Liver (tissue), 9 donors: Measurements from ENCODE around the gene SLC4A8. TPM values are rescaled to one million over a fixed set of nuclear protein-coding genes. Genes with fewer than 3 reads are reported as not detected.
"Not testable (repeated sequence)": the region's sequence is repeated elsewhere in the genome, so short reads cannot be mapped to it uniquely, and the experiment has no call there.

Experiments used
- DNase-seq: peaks from one replicate; pipeline ENCODE4 v3.0.0-alpha.2; 2017; ENCODE audit warnings: low spot score
- H3K27ac ChIP-seq, 2 donors: one replicate each; pipeline ENCODE4 v1.7.0; 2013; ENCODE audit warnings: inconsistent platforms in 2 of 2, low read length in 2 of 2, control low read depth in 1 of 2, low read depth in 1 of 2, mild to moderate bottlenecking in 1 of 2
- H3K27me3 ChIP-seq, 4 donors: one replicate each; pipeline versions ENCODE4 v1.6.1 to v1.7.0; 2013; ENCODE audit warnings: low read length in 3 of 4, inconsistent platforms in 1 of 4, mild to moderate bottlenecking in 1 of 4, moderate library complexity in 1 of 4; ENCODE audit not compliant: control insufficient read depth in 4 of 4, insufficient read depth in 4 of 4
- H3K36me3 ChIP-seq, 4 donors: one replicate each; pipeline versions ENCODE4 v1.6.1 to v1.7.0; 2013; ENCODE audit warnings: low read length in 3 of 4, mild to moderate bottlenecking in 3 of 4, low read depth in 1 of 4, moderate library complexity in 1 of 4; ENCODE audit not compliant: control insufficient read depth in 4 of 4, insufficient read depth in 3 of 4
- H3K4me1 ChIP-seq, 4 donors: one replicate each; pipeline versions ENCODE4 v1.6.1 to v1.7.0; 2013; ENCODE audit warnings: low read length in 3 of 4, mild to moderate bottlenecking in 3 of 4, moderate library complexity in 1 of 4; ENCODE audit not compliant: control insufficient read depth in 4 of 4, insufficient read depth in 4 of 4
- H3K4me3 ChIP-seq, 3 donors: one replicate each; pipeline versions ENCODE4 v1.6.1 to v1.7.0; 2013; ENCODE audit warnings: low read length in 3 of 3, control low read depth in 1 of 3, low read depth in 1 of 3, mild to moderate bottlenecking in 1 of 3
- H3K9ac ChIP-seq, 2 donors: one replicate each; pipeline ENCODE4 v1.7.0; 2013; ENCODE audit warnings: low read length in 2 of 2, mild to moderate bottlenecking in 2 of 2, moderate library complexity in 2 of 2, control low read depth in 1 of 2, low read depth in 1 of 2
- H3K9me3 ChIP-seq, 4 donors: one replicate each; pipeline versions ENCODE4 v1.6.1 to v1.7.0; 2013; ENCODE audit warnings: low read length in 3 of 4; ENCODE audit not compliant: control insufficient read depth in 4 of 4
- EGR1 ChIP-seq, 2 donors: IDR thresholded peaks; 2 replicates each; pipeline ENCODE4 v1.6.1; 2016 to 2018; ENCODE audit warnings: antibody characterized with exemption in 2 of 2, low read depth in 2 of 2
- FOXA1 ChIP-seq: IDR thresholded peaks from 2 replicates; pipeline ENCODE4 v1.6.1; 2016; ENCODE audit warnings: antibody characterized with exemption
- FOXA2 ChIP-seq: IDR thresholded peaks from 2 replicates; pipeline ENCODE4 v1.6.1; 2016; ENCODE audit warnings: antibody characterized with exemption
- GABPA ChIP-seq, 2 donors: IDR thresholded peaks in 1 of 2; conservative IDR thresholded peaks in 1 of 2; 2 replicates each; pipeline ENCODE4 v1.6.1; 2016; ENCODE audit warnings: antibody characterized with exemption in 2 of 2, mild to moderate bottlenecking in 1 of 2, moderate library complexity in 1 of 2
- HNF4A ChIP-seq, 2 donors: conservative IDR thresholded peaks; 2 replicates each; pipeline ENCODE4 v1.6.1; 2016; ENCODE audit warnings: antibody characterized with exemption in 2 of 2, mild to moderate bottlenecking in 2 of 2
- RAD21 ChIP-seq, 2 donors: IDR thresholded peaks; 2 replicates each; pipeline ENCODE4 v1.6.1; 2016; ENCODE audit warnings: antibody characterized with exemption in 2 of 2, mild to moderate bottlenecking in 2 of 2
- RXRA ChIP-seq, 2 donors: IDR thresholded peaks; 2 replicates each; pipeline ENCODE4 v1.6.1; 2017 to 2018; ENCODE audit warnings: antibody characterized with exemption in 2 of 2, mild to moderate bottlenecking in 1 of 2
- SP1 ChIP-seq: IDR thresholded peaks from 2 replicates; pipeline ENCODE4 v1.6.1; 2018; ENCODE audit warnings: antibody characterized with exemption, mild to moderate bottlenecking
- YY1 ChIP-seq: IDR thresholded peaks from 2 replicates; pipeline ENCODE4 v1.6.1; 2016; ENCODE audit warnings: antibody characterized with exemption, mild to moderate bottlenecking
- WGBS: extraction: QIAGEN DNeasy Blood & Tissue Kit; methylation state at CpG from one replicate; pipeline ENCODE4 v1.1.7; 2013; 5-methylcytosine and 5-hydroxymethylcytosine counted together
- polyA plus RNA-seq, 2 donors: library from polyadenylated mRNA; stranded (reverse) in 1 of 2; unstranded in 1 of 2; fragments of 200-250 nt in 1 of 2; fragments of >200 nt in 1 of 2; fragmentation: Nextera tagmentation in 1 of 2; extraction: Ambion mirVana in 1 of 2; gene quantifications; one replicate each; pipeline versions ENCODE4 v1.2.1 to v1.2.3, GENCODE V29; 2013 to 2015
- total RNA-seq, 2 donors: library from RNA; depleted of rRNA; stranded (reverse); fragments of >200 nt; gene quantifications; one replicate each; pipeline ENCODE4 v1.2.3, GENCODE V29; 2014
- TF ChIP-seq, protein P1 (sequence below): fragments of 150-350 bp; IDR thresholded peaks from 2 replicates; pipeline ENCODE4 v1.5.1; 2017; ENCODE audit warnings: improper control_type of control experiment, low read depth, low read length; ENCODE audit not compliant: missing input control
- TF ChIP-seq, protein P2 (sequence below): IDR thresholded peaks from 2 replicates; pipeline ENCODE4 v1.6.1; 2016; ENCODE audit warnings: antibody characterized with exemption
- TF ChIP-seq, protein P3 (sequence below): IDR thresholded peaks from 2 replicates; pipeline ENCODE4 v1.6.1; 2016; ENCODE audit warnings: antibody characterized with exemption, mild to moderate bottlenecking
- TF ChIP-seq, protein P4 (sequence below): IDR thresholded peaks from 2 replicates; pipeline ENCODE4 v1.6.1; 2016; ENCODE audit warnings: antibody characterized with exemption
- donor health status: healthy.
- donor health status: healthy.
- donor health status: healthy.
- donor health status: healthy.
- donor health status: healthy.

The SLC4A8 gene
- total and polyA plus RNA-seq, 4 donors, result 0.07 to 1.0 (median 0.75) TPM; not detected in 1

DNA sequence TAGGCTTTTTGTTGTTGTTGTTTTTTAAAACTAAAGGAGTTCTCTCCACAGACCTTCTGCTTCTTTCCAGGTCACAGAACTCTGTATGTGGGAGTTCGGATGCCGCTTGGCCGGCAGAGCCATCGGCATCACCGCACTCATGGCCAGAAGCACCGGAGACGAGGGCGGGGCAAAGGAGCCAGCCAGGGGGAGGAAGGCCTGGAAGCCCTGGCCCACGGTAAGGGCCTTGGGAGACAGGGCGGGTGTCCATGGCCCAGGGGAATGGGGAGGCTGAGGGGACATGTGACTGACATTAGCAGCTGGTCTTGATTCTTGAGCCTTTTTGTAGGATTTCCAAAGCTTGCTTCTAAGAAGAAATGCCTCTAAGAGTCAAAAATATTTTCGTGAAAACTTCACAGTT lies 26.2 kb downstream of the SLC4A8 start:
- 93% methylated on average over 11 of the region's 11 CpGs for WGBS

DNA sequence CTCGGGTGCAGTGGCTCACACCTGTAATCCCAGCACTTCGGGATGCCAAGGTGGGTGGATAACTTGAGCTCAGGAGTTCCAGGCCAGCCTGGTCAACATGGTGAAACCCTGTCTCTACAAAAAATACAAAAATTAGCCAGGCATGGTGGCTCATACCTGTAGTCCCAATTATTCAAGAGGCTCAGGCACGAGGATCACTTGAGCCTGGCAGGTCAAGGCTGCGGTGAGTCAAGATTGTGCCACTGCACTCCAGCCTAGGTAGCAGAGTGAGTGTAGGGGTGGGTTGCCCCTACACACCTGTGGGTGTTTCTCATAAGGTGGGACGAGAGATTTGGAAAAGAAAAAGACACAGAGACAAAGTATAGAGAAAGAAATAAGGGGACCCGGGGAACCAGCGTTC lies 29.4 kb downstream of the SLC4A8 start:
- H3K4me3 ChIP-seq, H3K9ac ChIP-seq, H3K36me3 ChIP-seq, H3K4me1 ChIP-seq, H3K27ac ChIP-seq, DNase-seq, H3K27me3 ChIP-seq, H3K9me3 ChIP-seq: not testable (repeated sequence)
- WGBS, result 93% methylated on average over 7 of the region's 7 CpGs

More for the DNA sequence above, 26.2 kb downstream of the SLC4A8 start:
- Histone ChIP-seq H3K9me3 (no peaks in the 10 kb centered on the region), H3K27me3 (no peaks in the 10 kb centered on the region), H3K4me1 (no peaks in the 10 kb centered on the region), H3K27ac (no peak overlapping the region), H3K4me3 (no peak overlapping the region), H3K9ac (no peak overlapping the region), H3K36me3 (no peaks in the 10 kb centered on the region)
- TF ChIP-seq EGR1 (IDR thresholded peaks at IDR 0.05; ENCODE audit: low read depth in 2 of 2), result no peak
- TF ChIP-seq FOXA1, result no peak
- no peak for TF ChIP-seq GABPA (IDR thresholded peaks at IDR 0.05 in 1 of 2, conservative IDR thresholded peaks at IDR 0.05 in 1 of 2)
- no peak for TF ChIP-seq YY1
- no peak for TF ChIP-seq SP1
- TF ChIP-seq, protein P1, sequence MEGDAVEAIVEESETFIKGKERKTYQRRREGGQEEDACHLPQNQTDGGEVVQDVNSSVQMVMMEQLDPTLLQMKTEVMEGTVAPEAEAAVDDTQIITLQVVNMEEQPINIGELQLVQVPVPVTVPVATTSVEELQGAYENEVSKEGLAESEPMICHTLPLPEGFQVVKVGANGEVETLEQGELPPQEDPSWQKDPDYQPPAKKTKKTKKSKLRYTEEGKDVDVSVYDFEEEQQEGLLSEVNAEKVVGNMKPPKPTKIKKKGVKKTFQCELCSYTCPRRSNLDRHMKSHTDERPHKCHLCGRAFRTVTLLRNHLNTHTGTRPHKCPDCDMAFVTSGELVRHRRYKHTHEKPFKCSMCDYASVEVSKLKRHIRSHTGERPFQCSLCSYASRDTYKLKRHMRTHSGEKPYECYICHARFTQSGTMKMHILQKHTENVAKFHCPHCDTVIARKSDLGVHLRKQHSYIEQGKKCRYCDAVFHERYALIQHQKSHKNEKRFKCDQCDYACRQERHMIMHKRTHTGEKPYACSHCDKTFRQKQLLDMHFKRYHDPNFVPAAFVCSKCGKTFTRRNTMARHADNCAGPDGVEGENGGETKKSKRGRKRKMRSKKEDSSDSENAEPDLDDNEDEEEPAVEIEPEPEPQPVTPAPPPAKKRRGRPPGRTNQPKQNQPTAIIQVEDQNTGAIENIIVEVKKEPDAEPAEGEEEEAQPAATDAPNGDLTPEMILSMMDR, result no peak
- TF ChIP-seq, protein P2, sequence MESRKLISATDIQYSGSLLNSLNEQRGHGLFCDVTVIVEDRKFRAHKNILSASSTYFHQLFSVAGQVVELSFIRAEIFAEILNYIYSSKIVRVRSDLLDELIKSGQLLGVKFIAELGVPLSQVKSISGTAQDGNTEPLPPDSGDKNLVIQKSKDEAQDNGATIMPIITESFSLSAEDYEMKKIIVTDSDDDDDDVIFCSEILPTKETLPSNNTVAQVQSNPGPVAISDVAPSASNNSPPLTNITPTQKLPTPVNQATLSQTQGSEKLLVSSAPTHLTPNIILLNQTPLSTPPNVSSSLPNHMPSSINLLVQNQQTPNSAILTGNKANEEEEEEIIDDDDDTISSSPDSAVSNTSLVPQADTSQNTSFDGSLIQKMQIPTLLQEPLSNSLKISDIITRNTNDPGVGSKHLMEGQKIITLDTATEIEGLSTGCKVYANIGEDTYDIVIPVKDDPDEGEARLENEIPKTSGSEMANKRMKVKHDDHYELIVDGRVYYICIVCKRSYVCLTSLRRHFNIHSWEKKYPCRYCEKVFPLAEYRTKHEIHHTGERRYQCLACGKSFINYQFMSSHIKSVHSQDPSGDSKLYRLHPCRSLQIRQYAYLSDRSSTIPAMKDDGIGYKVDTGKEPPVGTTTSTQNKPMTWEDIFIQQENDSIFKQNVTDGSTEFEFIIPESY, result no peak
- TF ChIP-seq, protein P3, sequence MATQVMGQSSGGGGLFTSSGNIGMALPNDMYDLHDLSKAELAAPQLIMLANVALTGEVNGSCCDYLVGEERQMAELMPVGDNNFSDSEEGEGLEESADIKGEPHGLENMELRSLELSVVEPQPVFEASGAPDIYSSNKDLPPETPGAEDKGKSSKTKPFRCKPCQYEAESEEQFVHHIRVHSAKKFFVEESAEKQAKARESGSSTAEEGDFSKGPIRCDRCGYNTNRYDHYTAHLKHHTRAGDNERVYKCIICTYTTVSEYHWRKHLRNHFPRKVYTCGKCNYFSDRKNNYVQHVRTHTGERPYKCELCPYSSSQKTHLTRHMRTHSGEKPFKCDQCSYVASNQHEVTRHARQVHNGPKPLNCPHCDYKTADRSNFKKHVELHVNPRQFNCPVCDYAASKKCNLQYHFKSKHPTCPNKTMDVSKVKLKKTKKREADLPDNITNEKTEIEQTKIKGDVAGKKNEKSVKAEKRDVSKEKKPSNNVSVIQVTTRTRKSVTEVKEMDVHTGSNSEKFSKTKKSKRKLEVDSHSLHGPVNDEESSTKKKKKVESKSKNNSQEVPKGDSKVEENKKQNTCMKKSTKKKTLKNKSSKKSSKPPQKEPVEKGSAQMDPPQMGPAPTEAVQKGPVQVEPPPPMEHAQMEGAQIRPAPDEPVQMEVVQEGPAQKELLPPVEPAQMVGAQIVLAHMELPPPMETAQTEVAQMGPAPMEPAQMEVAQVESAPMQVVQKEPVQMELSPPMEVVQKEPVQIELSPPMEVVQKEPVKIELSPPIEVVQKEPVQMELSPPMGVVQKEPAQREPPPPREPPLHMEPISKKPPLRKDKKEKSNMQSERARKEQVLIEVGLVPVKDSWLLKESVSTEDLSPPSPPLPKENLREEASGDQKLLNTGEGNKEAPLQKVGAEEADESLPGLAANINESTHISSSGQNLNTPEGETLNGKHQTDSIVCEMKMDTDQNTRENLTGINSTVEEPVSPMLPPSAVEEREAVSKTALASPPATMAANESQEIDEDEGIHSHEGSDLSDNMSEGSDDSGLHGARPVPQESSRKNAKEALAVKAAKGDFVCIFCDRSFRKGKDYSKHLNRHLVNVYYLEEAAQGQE, result no peak
- TF ChIP-seq, protein P4, sequence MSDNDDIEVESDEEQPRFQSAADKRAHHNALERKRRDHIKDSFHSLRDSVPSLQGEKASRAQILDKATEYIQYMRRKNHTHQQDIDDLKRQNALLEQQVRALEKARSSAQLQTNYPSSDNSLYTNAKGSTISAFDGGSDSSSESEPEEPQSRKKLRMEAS, result no peak
- no peak for TF ChIP-seq FOXA2
- TF ChIP-seq RXRA (IDR thresholded peaks at IDR 0.05), result no peak
- TF ChIP-seq HNF4A (conservative IDR thresholded peaks at IDR 0.05), result no peak
- no peak for TF ChIP-seq RAD21 (IDR thresholded peaks at IDR 0.05)
- DNase-seq, result no peak

DNA sequence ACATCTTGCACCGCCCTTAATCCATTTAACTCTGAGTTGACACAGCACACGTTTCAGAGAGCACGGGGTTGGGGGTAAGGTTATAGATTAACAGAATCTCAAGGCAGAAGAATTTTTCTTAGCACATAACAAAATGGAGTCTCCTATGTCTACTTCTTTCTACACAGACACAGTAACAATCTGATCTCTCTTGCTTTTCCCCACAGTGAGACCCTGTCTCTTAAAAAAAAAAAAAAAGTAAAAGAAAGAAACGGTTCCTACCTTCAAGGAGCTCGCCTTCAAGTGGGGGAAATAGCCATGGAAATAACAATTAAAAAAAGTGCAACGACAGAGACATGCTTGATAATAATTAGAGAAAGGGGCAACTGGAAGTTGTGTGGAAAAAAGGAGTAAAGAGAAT lies 30.4 kb downstream of the SLC4A8 start:
- WGBS, result 65% methylated on average over 3 of the region's 6 CpGs
- not testable (repeated sequence) for H3K9ac ChIP-seq, H3K9me3 ChIP-seq, H3K4me3 ChIP-seq, DNase-seq, H3K36me3 ChIP-seq, H3K4me1 ChIP-seq, H3K27ac ChIP-seq, H3K27me3 ChIP-seq
